Fibroblast of lung (primary cell): ENCODE measurements around the gene TDRD15. TPM values are rescaled to one million over a fixed set of nuclear protein-coding genes. Genes with fewer than 3 reads are reported as not detected.

ENCODE experiments used
- DNase-seq, 2 donors: peaks; one replicate each; pipeline versions ENCODE4 v3.0.0 to v3.0.0-alpha.2; 2010; ENCODE audit warnings: low read depth in 2 of 2
- H2AFZ ChIP-seq: 2 replicates; pipeline ENCODE4 v1.5.1; 2012; ENCODE audit warnings: low read length, control low read depth, inconsistent platforms
- H3K27ac ChIP-seq: 2 replicates; pipeline ENCODE4 v1.5.1; 2011; ENCODE audit warnings: low read length, control low read depth; ENCODE audit not compliant: insufficient read depth
- H3K27me3 ChIP-seq: 2 replicates; pipeline ENCODE4 v1.5.1; 2011; ENCODE audit warnings: mild to moderate bottlenecking, low read length; ENCODE audit not compliant: control insufficient read depth, insufficient read depth
- H3K36me3 ChIP-seq: 2 replicates; pipeline ENCODE4 v1.5.1; 2011; ENCODE audit warnings: low read length; ENCODE audit not compliant: control insufficient read depth, insufficient read depth
- H3K4me1 ChIP-seq: 2 replicates; pipeline ENCODE4 v1.5.1; 2011; ENCODE audit warnings: low read length; ENCODE audit not compliant: control insufficient read depth, insufficient read depth; ENCODE audit errors: extremely low read depth
- H3K4me2 ChIP-seq: 2 replicates; pipeline ENCODE4 v1.5.1; 2011; ENCODE audit warnings: low read length, control low read depth; ENCODE audit not compliant: insufficient read depth; ENCODE audit errors: extremely low read depth
- H3K4me3 ChIP-seq, 4 experiments: fragments of 200-600 bp in 1 of 4; sonication (generic) in 1 of 4; replicated peaks in 1 of 4; 2 replicates each; pipeline ENCODE4 v1.5.1; 2011 to 2016; ENCODE audit warnings: low read length in 4 of 4, low read depth in 3 of 4, mild to moderate bottlenecking in 3 of 4, control low read depth in 2 of 4, inconsistent platforms in 1 of 4, mixed read lengths in 1 of 4; ENCODE audit not compliant: insufficient read depth in 1 of 4; ENCODE audit errors: control extremely low read depth in 1 of 4
- H3K79me2 ChIP-seq: 2 replicates; pipeline ENCODE4 v1.5.1; 2012; ENCODE audit warnings: mild to moderate bottlenecking, low read length, inconsistent platforms; ENCODE audit not compliant: control insufficient read depth, insufficient read depth
- H3K9ac ChIP-seq: 2 replicates; pipeline ENCODE4 v1.5.1; 2011; ENCODE audit warnings: mild to moderate bottlenecking, low read length, control low read depth; ENCODE audit not compliant: insufficient read depth
- H3K9me3 ChIP-seq: 2 replicates; pipeline ENCODE4 v1.5.1; 2012; ENCODE audit warnings: low read depth, low read length; ENCODE audit not compliant: control insufficient read depth, insufficient read depth
- H4K20me1 ChIP-seq: 2 replicates; pipeline ENCODE4 v1.5.1; 2011; ENCODE audit warnings: low read length; ENCODE audit not compliant: control insufficient read depth, insufficient read depth; ENCODE audit errors: extremely low read depth
- CTCF ChIP-seq, 2 donors: IDR thresholded peaks in 1 of 2; conservative IDR thresholded peaks in 1 of 2; 1 replicate in 1 of 2; 2 replicates in 1 of 2; pipeline ENCODE4 v1.5.1; 2011 to 2012; ENCODE audit warnings: low read length in 2 of 2, control low read depth in 1 of 2, inconsistent platforms in 1 of 2, low read depth in 1 of 2, mild to moderate bottlenecking in 1 of 2
- EZH2 ChIP-seq: IDR thresholded peaks from 2 replicates; pipeline ENCODE4 v1.5.1; 2012; ENCODE audit warnings: low read length, control low read depth, mild to moderate bottlenecking; ENCODE audit errors: missing control alignments
- polyA plus RNA-seq, 2 donors: library from polyadenylated mRNA; depleted of rRNA in 1 of 2; stranded (reverse) in 1 of 2; unstranded in 1 of 2; fragments of >200 nt; gene quantifications; 2 replicates each; pipeline ENCODE4 v1.2.1, GENCODE V29; 2011 to 2012; ENCODE audit warnings: missing spikeins in 1 of 2
- total RNA-seq: library from RNA; depleted of rRNA; stranded (reverse); fragments of >200 nt; gene quantifications from 2 replicates; pipeline ENCODE4 v1.2.1, GENCODE V29; 2014

TDRD15 gene
- total and polyA plus RNA-seq, 2 donors (not counting 1 experiment from before 2014, with no cell fraction given): not detected

- H2AFZ ChIP-seq: no peak overlapping the region
- H4K20me1 ChIP-seq: no peaks in the 10 kb centered on the region
- H3K27me3 ChIP-seq: no peaks in the 10 kb centered on the region
- no peak overlapping the region for H3K27ac ChIP-seq
- H3K4me3 ChIP-seq: no peak overlapping the region
- H3K9ac ChIP-seq: no peak overlapping the region
- no peaks in the 10 kb centered on the region for H3K4me1 ChIP-seq
- H3K4me2 ChIP-seq: no peak overlapping the region
- no peaks in the 10 kb centered on the region for H3K9me3 ChIP-seq
- no peaks in the 10 kb centered on the region for H3K79me2 ChIP-seq
- no peaks in the 10 kb centered on the region for H3K36me3 ChIP-seq
- no peak for TF ChIP-seq CTCF (conservative IDR thresholded peaks at IDR 0.05 in 1 of 2, IDR thresholded peaks at IDR 0.05 in 1 of 2; ENCODE audit: low read depth in 1 of 2, low read length in 2 of 2)
- DNase-seq: no peak
Measured at GRCh38 chr2:21131861-21132260, 8.1 kb downstream of the TDRD15 start.

GRCh38 chr2:21135585-21135984 is 11.8 kb downstream of the TDRD15 start:
- Histone ChIP-seq H2AFZ (no peak overlapping the region), H3K79me2 (no peaks in the 10 kb centered on the region), H3K9ac (no peak overlapping the region), H3K27ac (no peak overlapping the region), H4K20me1 (no peaks in the 10 kb centered on the region), H3K4me3 (no peak overlapping the region), H3K36me3 (no peaks in the 10 kb centered on the region), H3K27me3 (no peaks in the 10 kb centered on the region), H3K9me3 (no peaks in the 10 kb centered on the region), H3K4me2 (no peak overlapping the region), H3K4me1 (no peaks in the 10 kb centered on the region)
- no peak for TF ChIP-seq EZH2
- TF ChIP-seq CTCF (conservative IDR thresholded peaks at IDR 0.05 in 1 of 2, IDR thresholded peaks at IDR 0.05 in 1 of 2; ENCODE audit: low read depth in 1 of 2, low read length in 2 of 2): no peak
- no peak for DNase-seq

- H3K4me2 ChIP-seq: no peak overlapping the region
- no peak overlapping the region for H3K27ac ChIP-seq
- H3K9ac ChIP-seq: no peak overlapping the region
- H4K20me1 ChIP-seq: no peaks in the 10 kb centered on the region
- H3K36me3 ChIP-seq: no peaks in the 10 kb centered on the region
- no peak overlapping the region for H2AFZ ChIP-seq
- no peaks in the 10 kb centered on the region for H3K79me2 ChIP-seq
- H3K4me3 ChIP-seq: no peak overlapping the region
- no peaks in the 10 kb centered on the region for H3K4me1 ChIP-seq
- H3K9me3 ChIP-seq: no peaks in the 10 kb centered on the region
- no peak for DNase-seq
- H3K27me3 ChIP-seq: no peaks in the 10 kb centered on the region
- TF ChIP-seq EZH2 (no peak), CTCF (conservative IDR thresholded peaks at IDR 0.05 in 1 of 2, IDR thresholded peaks at IDR 0.05 in 1 of 2; ENCODE audit: low read depth in 1 of 2, low read length in 2 of 2) (no peak)
Measured at GRCh38 chr2:21142149-21142548, 18.4 kb downstream of the TDRD15 start.
